ENCODE measurements around the gene TMEM229A.
"Not testable (repeated sequence)": the region's sequence is repeated elsewhere in the genome, so short reads cannot be mapped to it uniquely, and the experiment has no call there.

The TMEM229A gene

GRCh38 chr7:124033095-124033806 lies 384 bp upstream of the TMEM229A start:
- DNase-seq (ENCODE audit: low read depth), result no peak

DNA sequence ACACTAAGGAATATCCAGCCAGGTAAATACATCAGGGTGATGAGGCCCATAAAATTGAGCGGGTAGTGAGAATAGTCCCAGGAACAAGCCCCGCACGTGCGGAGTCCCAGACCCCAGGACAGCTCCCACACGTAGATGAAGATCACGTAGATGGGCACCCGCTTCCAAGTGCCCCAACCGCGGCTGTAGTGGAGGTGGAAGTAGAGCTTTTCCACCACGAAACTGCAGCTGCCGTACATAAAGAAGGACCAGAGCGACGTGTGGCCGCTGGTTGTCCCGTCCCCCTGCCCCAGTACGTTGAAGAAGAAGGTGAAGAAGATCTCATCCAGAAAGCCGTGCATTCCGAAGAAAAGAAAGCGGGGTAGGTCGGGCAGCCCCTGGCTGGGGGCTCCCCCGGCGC lies 948 bp downstream of the TMEM229A start:
- no peak for DNase-seq (ENCODE audit: low read depth)

GRCh38 chr7:124031406-124031805 lies 1.5 kb downstream of the TMEM229A start:
- DNase-seq (ENCODE audit: low read depth), result no peak

DNA sequence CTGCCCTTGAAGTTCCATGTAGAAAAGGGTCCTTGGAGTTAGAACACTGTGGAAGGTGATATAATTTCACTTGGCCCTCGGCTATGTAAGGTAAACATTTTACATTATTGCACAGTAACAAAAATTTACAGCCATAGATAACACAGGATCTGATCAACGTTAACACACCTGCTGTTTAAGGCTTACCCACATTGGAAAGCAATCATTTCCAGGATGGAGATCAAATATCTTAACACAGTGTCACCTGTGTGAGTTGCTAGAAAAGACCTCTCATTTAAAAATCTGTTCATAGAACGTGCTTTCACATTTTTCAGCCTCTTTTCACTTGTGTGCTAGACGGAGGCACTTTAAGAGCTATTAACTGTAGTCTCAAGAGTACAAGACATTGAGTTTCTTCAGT lies 1.9 kb downstream of the TMEM229A start:
- no peak for DNase-seq (ENCODE audit: low read depth)

GRCh38 chr7:124029396-124030188 lies 3.3 kb downstream of the TMEM229A start:
- no peak for DNase-seq (ENCODE audit: low read depth)

DNA sequence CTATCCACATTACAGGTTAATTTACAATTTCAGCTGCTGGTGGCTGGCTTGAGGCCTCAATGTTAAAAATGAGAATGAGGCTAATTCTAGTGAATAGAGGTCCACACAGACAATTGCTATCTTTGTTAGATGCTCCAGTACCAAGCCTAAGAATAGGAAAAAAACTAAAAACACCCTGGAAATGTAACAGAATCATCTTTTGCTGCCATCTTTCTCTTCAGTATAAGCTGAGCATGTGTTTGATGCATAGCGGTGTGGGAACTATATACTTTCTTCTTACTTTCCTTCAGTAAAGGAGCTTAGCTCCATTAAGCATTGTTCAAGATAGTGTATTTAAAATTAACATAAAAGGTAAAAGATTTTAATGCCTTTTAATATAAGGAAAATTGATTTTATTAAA lies 5.6 kb downstream of the TMEM229A start:
- no peak for DNase-seq (ENCODE audit: low read depth)

GRCh38 chr7:124024329-124024728 lies 8.5 kb downstream of the TMEM229A start:
- not testable (repeated sequence) for DNase-seq (ENCODE audit: low read depth)

DNA sequence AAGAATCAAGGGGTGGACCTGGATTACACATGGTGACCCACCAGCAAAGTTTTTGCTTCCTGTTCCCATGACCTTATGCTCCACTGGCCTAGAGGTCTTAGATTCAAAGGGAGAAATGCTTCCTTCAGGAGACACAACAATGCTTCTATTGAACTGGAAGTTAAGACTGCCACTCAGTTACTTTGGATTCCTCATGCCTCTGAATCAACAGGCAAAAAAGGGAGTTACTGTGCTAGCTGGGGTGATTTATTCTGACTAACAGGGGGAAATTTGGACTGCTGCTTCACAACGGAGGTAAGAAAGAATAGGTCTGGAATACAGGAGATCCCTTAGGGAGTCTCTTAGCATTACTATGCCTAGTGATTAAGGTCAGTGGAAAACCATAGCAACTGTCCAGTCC lies 10.3 kb downstream of the TMEM229A start:
- DNase-seq (ENCODE audit: low read depth), result no peak

DNA sequence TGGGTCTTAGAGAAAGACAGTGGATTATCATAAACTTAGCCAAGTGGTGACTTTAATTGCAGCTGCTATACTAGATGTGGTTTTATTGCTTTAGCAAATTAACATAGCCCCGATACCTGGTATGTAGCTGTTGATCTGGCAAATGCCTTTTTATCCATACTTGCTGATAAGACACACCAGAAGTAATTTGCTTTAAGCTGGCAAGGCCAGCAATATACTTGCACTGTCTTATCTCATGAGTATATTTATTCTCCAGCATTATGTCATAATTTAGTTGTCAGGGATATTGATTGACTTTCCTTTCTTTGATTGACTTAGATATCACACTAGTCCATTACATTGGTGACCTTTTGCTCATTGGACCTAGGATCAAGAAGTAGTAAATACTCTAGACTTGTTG lies 12.8 kb downstream of the TMEM229A start:
- DNase-seq (ENCODE audit: low read depth), result no peak

DNA sequence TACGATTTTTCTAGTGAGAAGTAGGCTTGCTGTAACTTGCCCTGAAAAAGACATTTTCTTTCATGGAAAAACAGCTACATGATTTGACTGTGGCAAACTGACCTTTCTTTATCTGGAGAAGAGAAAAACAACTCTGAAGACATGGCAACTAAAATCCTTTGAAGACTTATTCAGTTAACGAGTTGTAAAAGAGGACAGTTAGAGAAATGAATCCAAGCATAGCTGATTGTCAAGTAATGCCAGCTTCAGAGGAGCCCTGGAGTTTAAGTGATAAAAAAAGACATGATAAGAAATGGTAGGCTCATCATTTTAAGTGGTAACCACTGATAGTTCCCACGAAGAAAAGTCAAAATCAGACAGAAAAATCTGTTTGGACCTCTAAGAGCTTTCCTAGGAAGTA lies 19.6 kb downstream of the TMEM229A start:
- DNase-seq (ENCODE audit: low read depth), result no peak

DNA sequence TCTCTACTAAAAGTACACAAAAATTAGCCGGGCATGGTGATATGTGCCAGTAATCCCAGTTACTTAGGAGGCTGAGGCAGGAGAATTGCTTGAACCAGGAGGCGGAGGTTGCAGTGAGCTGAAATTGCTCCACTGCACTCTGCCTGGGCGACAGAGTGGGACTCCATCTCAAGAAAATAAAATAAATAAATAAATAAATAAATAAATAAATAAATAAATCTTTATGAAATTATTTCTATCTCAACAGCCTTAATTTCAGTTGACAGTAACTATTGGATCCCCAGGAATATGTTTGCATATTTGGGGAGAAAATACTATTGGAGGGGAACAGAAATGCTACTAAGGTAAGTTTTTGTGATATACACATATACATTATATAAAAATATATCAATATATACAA lies 20.0 kb downstream of the TMEM229A start:
- no peak for DNase-seq (ENCODE audit: low read depth)

DNA sequence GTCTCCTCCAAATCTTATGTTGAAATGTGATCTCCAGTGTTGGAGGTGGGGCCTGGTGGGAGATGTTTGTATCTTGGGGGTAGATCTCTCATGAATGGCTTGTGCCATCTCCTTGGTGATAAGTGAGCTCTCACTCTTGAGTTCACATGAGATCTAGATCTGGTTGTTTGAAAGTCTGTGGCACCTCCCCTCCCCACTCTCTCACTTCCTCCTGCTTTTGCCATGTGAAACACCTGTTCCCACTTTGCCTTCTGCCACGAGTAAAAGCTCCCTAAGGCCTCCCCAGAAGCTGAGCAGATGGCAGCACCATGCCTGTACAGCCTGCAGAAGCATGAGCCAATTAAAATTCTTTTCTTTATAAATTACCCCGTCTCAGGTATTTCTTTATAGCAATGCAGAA lies 23.5 kb downstream of the TMEM229A start:
- DNase-seq (ENCODE audit: low read depth), result no peak

- DNase-seq (ENCODE audit: low read depth), result not testable (repeated sequence)
These were observed 24.6 kb downstream of the TMEM229A start for GRCh38 chr7:124008296-124008695.

GRCh38 chr7:123999703-124000102 lies 33.2 kb downstream of the TMEM229A start:
- DNase-seq (ENCODE audit: low read depth), result no peak

- no peak for DNase-seq (ENCODE audit: low read depth)
These were observed 33.9 kb downstream of the TMEM229A start for GRCh38 chr7:123998921-123999320.

GRCh38 chr7:123996327-123996625 lies 36.6 kb downstream of the TMEM229A start:
- no peak for DNase-seq (ENCODE audit: low read depth)

DNA sequence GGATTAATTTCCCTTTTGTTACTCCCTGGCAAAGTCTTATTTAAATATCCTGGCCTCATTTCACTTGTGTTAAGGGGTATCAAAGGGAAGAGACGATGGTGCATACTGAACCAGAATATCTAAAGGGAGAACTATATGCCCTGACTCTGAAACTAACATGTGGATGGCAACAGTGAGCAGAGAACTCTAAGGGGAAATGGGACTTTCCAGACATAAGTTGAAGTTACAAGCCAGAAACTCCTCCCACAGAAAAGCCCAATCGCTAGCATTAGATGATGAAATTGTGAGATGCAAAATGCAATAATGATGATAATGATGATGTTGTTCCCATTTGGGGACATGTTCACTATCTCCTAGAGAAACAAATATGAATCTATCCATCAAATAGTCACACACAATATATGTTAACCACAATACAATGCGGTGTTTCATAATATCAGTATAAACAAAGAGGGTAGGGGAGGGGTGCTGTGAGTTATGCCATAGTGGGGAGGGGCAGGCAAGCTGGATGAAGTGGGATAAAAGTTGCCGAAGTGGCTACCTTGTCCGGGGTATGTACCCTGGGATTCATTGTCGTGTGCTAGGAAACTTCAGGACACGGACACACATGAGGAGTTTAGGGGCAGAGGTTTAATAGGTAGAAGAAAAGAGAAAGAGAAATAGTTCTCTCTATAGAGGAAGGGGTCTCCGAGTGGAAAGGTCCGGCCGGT lies 37.1 kb downstream of the TMEM229A start:
- no peak for DNase-seq (ENCODE audit: low read depth)

DNA sequence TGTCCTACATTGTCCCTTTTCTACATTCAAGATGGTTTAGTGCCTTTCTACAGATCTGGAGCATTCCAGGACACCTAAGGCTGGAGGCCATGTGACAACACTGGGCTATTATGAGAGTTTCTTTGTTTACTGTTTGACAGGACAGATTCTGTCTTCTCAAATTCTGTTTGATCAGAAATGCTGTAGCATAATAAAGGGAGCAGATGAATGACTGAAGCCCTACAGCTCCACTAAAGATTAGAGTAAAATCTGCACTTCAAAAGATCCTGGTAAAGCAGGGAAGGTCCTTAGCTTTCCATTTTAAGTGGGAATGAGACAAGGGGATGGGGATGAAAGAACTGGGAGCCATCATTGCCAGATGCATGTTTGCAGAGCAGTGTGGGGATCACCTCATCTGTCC lies 38.4 kb downstream of the TMEM229A start:
- no peak for DNase-seq (ENCODE audit: low read depth)

- no peak for DNase-seq (ENCODE audit: low read depth)
These were observed 38.9 kb downstream of the TMEM229A start for GRCh38 chr7:123993996-123994395.

DNA sequence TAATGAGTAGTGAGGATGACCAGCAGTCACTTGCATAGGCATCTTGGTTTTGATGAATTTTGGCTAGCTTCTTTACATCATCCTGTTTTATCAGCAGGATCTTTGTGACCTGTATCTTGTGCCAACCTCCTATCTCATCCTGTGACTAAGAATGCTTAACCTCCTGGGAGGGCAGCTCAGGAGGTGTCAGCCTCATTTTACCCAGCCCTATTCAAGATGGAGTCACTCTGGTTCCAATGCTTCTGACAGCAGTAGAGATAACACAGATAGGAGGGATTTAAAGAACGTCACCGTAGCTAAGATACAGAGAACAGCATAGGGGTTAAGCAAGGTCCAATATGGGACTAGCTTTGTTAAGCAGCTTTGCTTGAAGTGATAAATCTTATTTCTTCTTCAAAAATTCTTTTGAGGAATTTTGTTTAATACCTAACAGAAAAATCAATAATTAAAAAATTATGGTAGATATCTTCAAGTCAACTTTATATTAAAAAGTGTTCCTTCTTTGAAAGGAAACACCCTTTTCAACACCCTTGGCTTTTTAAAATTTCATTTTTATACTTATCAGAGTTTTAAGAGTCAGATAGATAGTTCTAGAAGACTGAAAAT lies 39.9 kb downstream of the TMEM229A start:
- DNase-seq (ENCODE audit: low read depth), result no peak

GRCh38 chr7:123987445-123987844 lies 45.4 kb downstream of the TMEM229A start:
- no peak for DNase-seq (ENCODE audit: low read depth)
